Measurements from ENCODE around the gene STXBP4.

GRCh38 chr17:55177855-55178217 lies 209.3 kb downstream of the STXBP4 start:
- no peak for TF ChIP-seq EZH2 (IDR thresholded peaks at IDR 0.05)
- no peak for TF ChIP-seq POLR2AphosphoS5 (IDR thresholded peaks at IDR 0.05; ENCODE audit: borderline replicate concordance, low read depth, low read length)
- TF ChIP-seq FOXP2 (optimal IDR thresholded peaks at IDR 0.05; ENCODE audit: control extremely low read depth, extremely low read length, insufficient read depth): no peak
